HG03039 (cell line): ENCODE results near the gene SLCO2B1.
"Not testable (repeated sequence)": the region's sequence is repeated elsewhere in the genome, so short reads cannot be mapped to it uniquely, and the experiment has no call there.

Experiments
- ATAC-seq: cut with Tn5 transposase; IDR thresholded peaks from one replicate; pipeline ENCODE4 v1.9.1; 2021; ENCODE audit warnings: mild to moderate bottlenecking, moderate library complexity; ENCODE audit not compliant: unreplicated experiment

SLCO2B1 gene

GRCh38 chr11:75150879-75151278 lies at the start of gene SLCO2B1:
Gene SLCO2B1, plus strand, starts transcription at chr11:75151107. Its CDS starts 275 bp downstream, at chr11:75151382.
- no peak for ATAC-seq

- ATAC-seq: no peak
These were observed 49.3 kb upstream of the SLCO2B1 start for GRCh38 chr11:75101424-75102128.

GRCh38 chr11:75103380-75104026 lies 47.4 kb upstream of the SLCO2B1 start:
- ATAC-seq: no peak

GRCh38 chr11:75105462-75105925 lies 45.4 kb upstream of the SLCO2B1 start:
- no peak for ATAC-seq

- ATAC-seq: not testable (repeated sequence)
These were observed 44.8 kb upstream of the SLCO2B1 start for GRCh38 chr11:75105967-75106681.

- no peak for ATAC-seq
These were observed 43.7 kb upstream of the SLCO2B1 start for GRCh38 chr11:75107187-75107586.

- no peak for ATAC-seq
These were observed 38.7 kb upstream of the SLCO2B1 start for GRCh38 chr11:75112200-75112599.

GRCh38 chr11:75113030-75113429 lies 37.9 kb upstream of the SLCO2B1 start:
- ATAC-seq: no peak

GRCh38 chr11:75114465-75114864 lies 36.4 kb upstream of the SLCO2B1 start:
- no peak for ATAC-seq

GRCh38 chr11:75118577-75118976 lies 32.3 kb upstream of the SLCO2B1 start:
- no peak for ATAC-seq

GRCh38 chr11:75126564-75126963 lies 24.3 kb upstream of the SLCO2B1 start:
- ATAC-seq: no peak

- ATAC-seq: no peak
These were observed 18.8 kb upstream of the SLCO2B1 start for GRCh38 chr11:75132080-75132479.

GRCh38 chr11:75133976-75134375 lies 16.9 kb upstream of the SLCO2B1 start:
- ATAC-seq: no peak

- ATAC-seq: no peak
These were observed 15.8 kb upstream of the SLCO2B1 start for GRCh38 chr11:75135021-75135650.

GRCh38 chr11:75135651-75136050 lies 15.3 kb upstream of the SLCO2B1 start:
- ATAC-seq: no peak

GRCh38 chr11:75140269-75141138 lies 10.4 kb upstream of the SLCO2B1 start:
- peak; percentile 45 for ATAC-seq

GRCh38 chr11:75141166-75141565 lies 9.7 kb upstream of the SLCO2B1 start:
- no peak for ATAC-seq

GRCh38 chr11:75142714-75143419 lies 8.0 kb upstream of the SLCO2B1 start:
- peak; percentile 54 for ATAC-seq

- no peak for ATAC-seq
These were observed 7.5 kb upstream of the SLCO2B1 start for GRCh38 chr11:75143420-75143731.

- ATAC-seq: no peak
These were observed 6.2 kb upstream of the SLCO2B1 start for GRCh38 chr11:75144716-75145014.
